OCI-LY7 (cell line): ENCODE measurements around the gene TRMU. TPM values are rescaled to one million over a fixed set of nuclear protein-coding genes. Genes with fewer than 3 reads are reported as not detected.

Source experiments
- BruUV-seq: library from RNA; stranded (reverse); fragments of 400-500 nt; replicated peaks from 2 replicates; lab custom pipeline; 2021; lab: Mats Ljungman, UMichigan
- CTCF ChIA-PET: fragments of 300-600 bp; sonication (Branson Sonifier 250); formaldehyde crosslinking; loops from one replicate; lab custom pipeline; 2022; ENCODE audit warnings: antibody characterized with exemption; ENCODE audit not compliant: unreplicated experiment; lab: Charles Lee
- POLR2A ChIA-PET: fragments of 300-600 bp; sonication (Branson Sonifier 250); formaldehyde crosslinking; loops from one replicate; lab custom pipeline; 2022; ENCODE audit warnings: antibody characterized with exemption; lab: Charles Lee
- DNase-seq: peaks from one replicate; pipeline ENCODE4 v3.0.0-alpha.2; 2015; ENCODE audit warnings: low spot score
- H2AFZ ChIP-seq: fragments of 200-600 bp; sonication (generic), shearing (Covaris generic); 2 replicates; pipeline ENCODE4 v1.6.1; 2014; ENCODE audit warnings: mild to moderate bottlenecking, antibody characterized with exemption, low read length, moderate library complexity
- H3K27ac ChIP-seq: fragments of 200-600 bp; sonication (generic); 2 replicates; pipeline ENCODE4 v1.5.1; 2014; ENCODE audit warnings: mixed run types, low read depth, mild to moderate bottlenecking, moderate library complexity, low read length, inconsistent platforms; ENCODE audit not compliant: poor library complexity, severe bottlenecking
- H3K36me3 ChIP-seq: fragments of 200-600 bp; sonication (generic); 2 replicates; pipeline ENCODE4 v1.6.1; 2014; ENCODE audit warnings: mild to moderate bottlenecking, antibody characterized with exemption, low read length, moderate library complexity, mixed read lengths; ENCODE audit not compliant: insufficient read depth
- H3K4me1 ChIP-seq: fragments of 200-600 bp; sonication (generic); 2 replicates; pipeline ENCODE4 v1.5.1; 2014; ENCODE audit warnings: mild to moderate bottlenecking, low read length; ENCODE audit not compliant: insufficient read depth, poor library complexity, severe bottlenecking
- H3K4me2 ChIP-seq: fragments of 200-600 bp; sonication (generic); 2 replicates; pipeline ENCODE4 v1.6.1; 2014; ENCODE audit warnings: mild to moderate bottlenecking, low read length
- H3K4me3 ChIP-seq: fragments of 200-600 bp; sonication (generic); 2 replicates; pipeline ENCODE4 v1.5.1; 2014; ENCODE audit warnings: mild to moderate bottlenecking, low read depth, low read length; ENCODE audit not compliant: poor library complexity, severe bottlenecking
- H3K79me2 ChIP-seq: fragments of 200-600 bp; sonication (generic); 2 replicates; pipeline ENCODE4 v1.6.1; 2016; ENCODE audit warnings: low read depth, mild to moderate bottlenecking, low read length, moderate library complexity, mixed read lengths; ENCODE audit not compliant: insufficient read depth
- H3K9me2 ChIP-seq: fragments of 200-600 bp; sonication (generic); 2 replicates; pipeline ENCODE4 v1.6.1; 2016; ENCODE audit warnings: mild to moderate bottlenecking, low read length, mixed read lengths; ENCODE audit not compliant: insufficient read depth
- H3K9me3 ChIP-seq: fragments of 200-600 bp; sonication (generic); 2 replicates; pipeline ENCODE4 v1.6.1; 2014; ENCODE audit warnings: mild to moderate bottlenecking, mixed run types, low read length, mixed read lengths
- H4K20me1 ChIP-seq: fragments of 200-600 bp; sonication (generic); 2 replicates; pipeline ENCODE4 v1.6.1; 2014; ENCODE audit warnings: mild to moderate bottlenecking, antibody characterized with exemption, low read length, moderate library complexity, mixed read lengths; ENCODE audit not compliant: insufficient read depth
- CTCF ChIP-seq: fragments of 200-600 bp; sonication (generic); conservative IDR thresholded peaks from 2 replicates; pipeline ENCODE4 v1.5.1; 2014; ENCODE audit warnings: mild to moderate bottlenecking, antibody characterized with exemption, low read length, moderate library complexity, mixed read lengths
- EZH2phosphoT487 ChIP-seq: fragments of 200-600 bp; sonication (generic); IDR thresholded peaks from 2 replicates; pipeline ENCODE4 v1.6.1; 2018; ENCODE audit warnings: low read depth, borderline replicate concordance, mild to moderate bottlenecking, mixed run types, antibody characterized with exemption, low read length, moderate library complexity, mixed read lengths
- intact Hi-C: fragments of 100-400 bp; cut with micrococcal nuclease; formaldehyde crosslinking; loops from one replicate; pipeline ENCODE4 v1.10.0; 2022; ENCODE audit not compliant: unreplicated experiment
- total RNA-seq, 2 experiments: library from RNA; depleted of rRNA in 1 of 2; stranded (reverse); fragments of >200 nt in 1 of 2; shearing (Covaris generic) in 1 of 2; gene quantifications; 2 replicates each; pipeline ENCODE4 v1.2.3, GENCODE V29; 2014 to 2022

TRMU gene
- total RNA-seq, 2 experiments from 2014 or later, result 88.2 to 121 TPM

- DNase-seq, result peak; percentile 99
- peak within 1 kb of the TSS; percentile 6; the same call in 1 of the 2 replicates for H2AFZ ChIP-seq
- TF ChIP-seq CTCF (peak; percentile 38; the same call in 1 of the 2 replicates), EZH2phosphoT487 (no peak)
- peaks cover 49% of the 10 kb centered on the region for H3K4me1 ChIP-seq
- peak within 1 kb of the TSS; percentile 87 for H3K27ac ChIP-seq
- peaks cover 31% of the 10 kb centered on the region for H3K36me3 ChIP-seq
- intact Hi-C loops, result loop anchor here (2.0 to 10.0 kb wide), 3 partner anchors 46 to 262 kb away; partner anchors contain the start of gene CDPF1
- H3K9me2 ChIP-seq, result no peaks in the 10 kb centered on the region
- H3K4me3 ChIP-seq, result peak within 1 kb of the TSS; percentile 95
- no peaks in the 10 kb centered on the region for H3K9me3 ChIP-seq
- peak within 1 kb of the TSS; percentile 93 for H3K4me2 ChIP-seq
- POLR2A ChIA-PET, result interaction anchor here (0.5 to 1.8 kb wide), 4 partner anchors 10 to 47 kb away, joined by 4 to 5 read pairs (median 4); partner anchors contain the start of gene CDPF1
- no TSS peak for BruUV-seq
- no peaks in the 10 kb centered on the region for H4K20me1 ChIP-seq
- CTCF ChIA-PET, result interaction anchor here (0.6 to 1.3 kb wide), 2 partner anchors 20 to 290 kb away, joined by 3 read pairs; no protein-coding TSS in a partner anchor
- peaks cover 34% of the 10 kb centered on the region for H3K79me2 ChIP-seq
These were observed 39.0 kb upstream of the TRMU start, which contains the start of gene GTSE1 for GRCh38 chr22:46296257-46297150. TSS of gene GTSE1 (plus strand) at chr22:46296870. CDS start at chr22:46297401, 531 bp downstream.

- Histone ChIP-seq H3K4me3 (peak overlapping the region; percentile 95), H3K79me2 (peaks cover 41% of the 10 kb centered on the region)
- DNase-seq, result peak; percentile 52
These were observed 38.2 kb upstream of the TRMU start for GRCh38 chr22:46297151-46297812.

More at GRCh38 chr22:46297151-46297812, 38.2 kb upstream of the TRMU start:
- TSS peak; percentile 72 for BruUV-seq
- Histone ChIP-seq H3K36me3 (peaks cover 36% of the 10 kb centered on the region), H3K4me1 (peaks cover 47% of the 10 kb centered on the region), H3K9me3 (no peaks in the 10 kb centered on the region), H2AFZ (peak overlapping the region; percentile 6; the same call in 1 of the 2 replicates), H3K27ac (peak overlapping the region; percentile 87), H3K4me2 (peak overlapping the region; percentile 93), H3K9me2 (no peaks in the 10 kb centered on the region), H4K20me1 (no peaks in the 10 kb centered on the region)
- intact Hi-C loops, result loop anchor here (2.0 to 10.0 kb wide), 3 partner anchors 46 to 262 kb away; partner anchors contain the start of gene CDPF1
- TF ChIP-seq CTCF (no peak), EZH2phosphoT487 (no peak)
- ChIA-PET CTCF (no interaction called here), POLR2A (interaction anchor here (1.8 kb wide), 1 partner anchor 47 kb away, joined by 5 read pairs; the partner anchor contains the start of gene CDPF1)
